ENCODE measurements around the gene DHCR24.

The DHCR24 gene

DNA sequence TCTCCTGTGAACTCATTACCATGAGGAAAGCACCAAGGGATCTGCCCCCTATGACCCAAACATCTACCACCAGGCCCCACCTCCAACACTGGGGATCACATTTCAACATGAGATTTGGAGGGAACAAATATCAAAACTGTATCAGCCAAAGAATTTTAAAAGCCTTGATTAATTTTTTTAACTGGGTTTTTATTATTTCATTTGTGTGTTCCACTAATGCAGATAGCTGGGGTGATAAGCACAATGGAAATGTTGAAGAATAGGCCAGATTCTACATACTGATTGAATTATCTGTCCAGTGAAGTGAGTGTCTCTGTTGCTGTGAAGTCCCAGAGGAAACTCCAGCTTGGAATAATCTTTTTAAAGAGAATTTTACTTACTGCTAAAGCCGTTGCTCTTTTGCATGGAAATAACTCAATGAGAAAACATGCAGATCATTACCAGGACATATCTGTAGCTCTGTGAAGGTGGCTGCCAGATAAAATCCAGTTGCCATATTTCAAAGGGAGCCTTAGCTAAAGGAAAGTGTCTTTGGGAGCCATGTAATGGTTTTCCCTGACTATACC lies 44.4 kb upstream of the DHCR24 start:
- Histone ChIP-seq H3F3A (ENCODE audit: insufficient read depth, low read length) (no peaks in the 10 kb centered on the region), H3K79me2 (ENCODE audit: low read length) (no peaks in the 10 kb centered on the region), H3K9ac (ENCODE audit: low read length) (no peak overlapping the region), H3K9me3 (replicated peaks; ENCODE audit: insufficient read depth, low read length) (no peaks in the 10 kb centered on the region), H3K36me3 (replicated peaks; ENCODE audit: insufficient read depth, low read length) (no peaks in the 10 kb centered on the region), H2AFZ (ENCODE audit: low read length) (no peak overlapping the region), H3K4me3 (ENCODE audit: low read length) (no peak overlapping the region), H3K4me2 (ENCODE audit: low read depth, low read length) (no peak overlapping the region), H3K27me3 (replicated peaks; ENCODE audit: insufficient read depth, low read length) (no peaks in the 10 kb centered on the region), H3K9me2 (replicated peaks; ENCODE audit: insufficient read depth, low read length) (no peaks in the 10 kb centered on the region), H3K4me1 (ENCODE audit: low read length) (no peaks in the 10 kb centered on the region), H4K20me1 (ENCODE audit: insufficient read depth, low read length) (no peaks in the 10 kb centered on the region), H3K27ac (ENCODE audit: low read length) (no peak overlapping the region)
- DNase-seq: no peak
- TF ChIP-seq EZH2phosphoT487 (IDR thresholded peaks at IDR 0.05; ENCODE audit: low read length) (no peak), EZH2 (optimal IDR thresholded peaks at IDR 0.05; ENCODE audit: low read depth, low read length) (no peak)
- TF ChIP-seq, protein P1, sequence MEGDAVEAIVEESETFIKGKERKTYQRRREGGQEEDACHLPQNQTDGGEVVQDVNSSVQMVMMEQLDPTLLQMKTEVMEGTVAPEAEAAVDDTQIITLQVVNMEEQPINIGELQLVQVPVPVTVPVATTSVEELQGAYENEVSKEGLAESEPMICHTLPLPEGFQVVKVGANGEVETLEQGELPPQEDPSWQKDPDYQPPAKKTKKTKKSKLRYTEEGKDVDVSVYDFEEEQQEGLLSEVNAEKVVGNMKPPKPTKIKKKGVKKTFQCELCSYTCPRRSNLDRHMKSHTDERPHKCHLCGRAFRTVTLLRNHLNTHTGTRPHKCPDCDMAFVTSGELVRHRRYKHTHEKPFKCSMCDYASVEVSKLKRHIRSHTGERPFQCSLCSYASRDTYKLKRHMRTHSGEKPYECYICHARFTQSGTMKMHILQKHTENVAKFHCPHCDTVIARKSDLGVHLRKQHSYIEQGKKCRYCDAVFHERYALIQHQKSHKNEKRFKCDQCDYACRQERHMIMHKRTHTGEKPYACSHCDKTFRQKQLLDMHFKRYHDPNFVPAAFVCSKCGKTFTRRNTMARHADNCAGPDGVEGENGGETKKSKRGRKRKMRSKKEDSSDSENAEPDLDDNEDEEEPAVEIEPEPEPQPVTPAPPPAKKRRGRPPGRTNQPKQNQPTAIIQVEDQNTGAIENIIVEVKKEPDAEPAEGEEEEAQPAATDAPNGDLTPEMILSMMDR (IDR thresholded peaks at IDR 0.05; ENCODE audit: low read length): no peak

GRCh38 chr1:54929700-54930099 lies 42.7 kb upstream of the DHCR24 start:
- Histone ChIP-seq H3K27ac (ENCODE audit: low read length) (no peak overlapping the region), H3F3A (ENCODE audit: insufficient read depth, low read length) (no peaks in the 10 kb centered on the region)
- TF ChIP-seq, protein P1 (IDR thresholded peaks at IDR 0.05; ENCODE audit: low read length): no peak
- TF ChIP-seq EZH2phosphoT487 (IDR thresholded peaks at IDR 0.05; ENCODE audit: low read length): no peak

DNA sequence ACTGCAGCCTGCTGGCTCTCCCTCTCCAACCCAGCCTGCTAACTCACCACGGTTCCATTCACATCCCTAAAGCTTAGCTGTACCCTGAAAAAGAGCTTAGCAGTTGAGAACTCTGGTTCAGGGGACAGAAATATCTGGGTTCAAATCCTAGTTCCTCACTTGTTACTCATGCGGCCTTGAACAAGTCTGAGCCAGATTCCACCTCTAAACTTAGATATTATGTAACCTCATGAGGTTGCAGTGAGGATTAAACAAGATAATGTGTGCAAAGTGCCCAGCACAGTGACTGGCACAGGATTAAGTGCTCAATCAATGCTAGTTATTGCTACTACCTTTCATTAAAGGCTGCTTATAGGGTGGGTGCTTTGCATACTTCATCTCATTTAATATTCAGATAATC lies 41.3 kb upstream of the DHCR24 start:
- H2AFZ ChIP-seq (ENCODE audit: low read length): no peak overlapping the region
- H3K9me2 ChIP-seq (replicated peaks; ENCODE audit: insufficient read depth, low read length): no peaks in the 10 kb centered on the region
- no peaks in the 10 kb centered on the region for H4K20me1 ChIP-seq (ENCODE audit: insufficient read depth, low read length)
- no peak overlapping the region for H3K4me2 ChIP-seq (ENCODE audit: low read depth, low read length)
- no peak overlapping the region for H3K4me3 ChIP-seq (ENCODE audit: low read length)
- H3K27me3 ChIP-seq (replicated peaks; ENCODE audit: insufficient read depth, low read length): no peaks in the 10 kb centered on the region
- no peak overlapping the region for H3K27ac ChIP-seq (ENCODE audit: low read length)
- no peaks in the 10 kb centered on the region for H3K79me2 ChIP-seq (ENCODE audit: low read length)
- H3K36me3 ChIP-seq (replicated peaks; ENCODE audit: insufficient read depth, low read length): no peaks in the 10 kb centered on the region
- no peak overlapping the region for H3K9ac ChIP-seq (ENCODE audit: low read length)
- no peaks in the 10 kb centered on the region for H3K4me1 ChIP-seq (ENCODE audit: low read length)
- no peaks in the 10 kb centered on the region for H3F3A ChIP-seq (ENCODE audit: insufficient read depth, low read length)
- no peak for DNase-seq
- no peaks in the 10 kb centered on the region for H3K9me3 ChIP-seq (replicated peaks; ENCODE audit: insufficient read depth, low read length)
- TF ChIP-seq, protein P1 (IDR thresholded peaks at IDR 0.05; ENCODE audit: low read length): no peak
- TF ChIP-seq EZH2 (optimal IDR thresholded peaks at IDR 0.05; ENCODE audit: low read depth, low read length) (no peak), EZH2phosphoT487 (IDR thresholded peaks at IDR 0.05; ENCODE audit: low read length) (no peak)

More at GRCh38 chr1:54929700-54930099, 42.7 kb upstream of the DHCR24 start:
- Histone ChIP-seq H3K9me2 (replicated peaks; ENCODE audit: insufficient read depth, low read length) (no peaks in the 10 kb centered on the region), H3K27me3 (replicated peaks; ENCODE audit: insufficient read depth, low read length) (no peaks in the 10 kb centered on the region), H3K36me3 (replicated peaks; ENCODE audit: insufficient read depth, low read length) (no peaks in the 10 kb centered on the region), H3K9me3 (replicated peaks; ENCODE audit: insufficient read depth, low read length) (no peaks in the 10 kb centered on the region), H4K20me1 (ENCODE audit: insufficient read depth, low read length) (no peaks in the 10 kb centered on the region), H3K79me2 (ENCODE audit: low read length) (no peaks in the 10 kb centered on the region), H3K9ac (ENCODE audit: low read length) (no peak overlapping the region), H2AFZ (ENCODE audit: low read length) (no peak overlapping the region), H3K4me3 (ENCODE audit: low read length) (no peak overlapping the region), H3K4me2 (ENCODE audit: low read depth, low read length) (no peak overlapping the region), H3K4me1 (ENCODE audit: low read length) (no peaks in the 10 kb centered on the region)
- DNase-seq: no peak
